Neural progenitor cell (in vitro differentiated cells): Measurements from ENCODE around the gene DPH3.

Experiments used
- EZH2 ChIP-seq: fragments of 200-600 bp; sonication (generic); IDR thresholded peaks from 2 replicates; pipeline ENCODE4 v1.6.1; 2017; ENCODE audit warnings: antibody characterized with exemption, mild to moderate bottlenecking, moderate library complexity
- EZH2phosphoT487 ChIP-seq: fragments of 200-600 bp; sonication (generic); IDR thresholded peaks from 2 replicates; pipeline ENCODE4 v1.6.1; 2017; ENCODE audit warnings: antibody characterized with exemption
- TF ChIP-seq, protein P1 (sequence below): fragments of 200-600 bp; sonication (generic); IDR thresholded peaks from 2 replicates; pipeline ENCODE4 v1.5.1; 2017; ENCODE audit warnings: antibody characterized with exemption, mild to moderate bottlenecking

DNA sequence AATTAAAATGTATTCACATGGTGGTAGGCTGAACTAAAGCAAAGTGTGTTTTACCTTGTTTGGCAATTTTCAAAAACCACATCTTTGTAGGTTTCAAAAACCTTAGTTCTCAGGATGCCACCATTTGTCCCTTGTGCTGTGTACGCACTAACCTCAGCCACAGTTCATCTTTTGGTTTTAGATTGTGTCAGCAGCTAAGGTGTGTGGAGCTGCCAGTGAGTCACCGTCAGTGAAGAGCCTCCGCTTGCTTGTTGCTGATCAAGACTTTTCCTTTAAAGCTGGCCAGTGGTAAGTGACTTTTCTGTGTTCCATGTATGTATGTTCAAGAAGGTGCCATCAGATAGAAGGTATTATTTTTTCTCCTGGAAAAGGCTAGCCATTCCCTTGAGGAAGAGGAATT is 21.4 kb upstream of the DPH3 start:
- TF ChIP-seq, protein P1, sequence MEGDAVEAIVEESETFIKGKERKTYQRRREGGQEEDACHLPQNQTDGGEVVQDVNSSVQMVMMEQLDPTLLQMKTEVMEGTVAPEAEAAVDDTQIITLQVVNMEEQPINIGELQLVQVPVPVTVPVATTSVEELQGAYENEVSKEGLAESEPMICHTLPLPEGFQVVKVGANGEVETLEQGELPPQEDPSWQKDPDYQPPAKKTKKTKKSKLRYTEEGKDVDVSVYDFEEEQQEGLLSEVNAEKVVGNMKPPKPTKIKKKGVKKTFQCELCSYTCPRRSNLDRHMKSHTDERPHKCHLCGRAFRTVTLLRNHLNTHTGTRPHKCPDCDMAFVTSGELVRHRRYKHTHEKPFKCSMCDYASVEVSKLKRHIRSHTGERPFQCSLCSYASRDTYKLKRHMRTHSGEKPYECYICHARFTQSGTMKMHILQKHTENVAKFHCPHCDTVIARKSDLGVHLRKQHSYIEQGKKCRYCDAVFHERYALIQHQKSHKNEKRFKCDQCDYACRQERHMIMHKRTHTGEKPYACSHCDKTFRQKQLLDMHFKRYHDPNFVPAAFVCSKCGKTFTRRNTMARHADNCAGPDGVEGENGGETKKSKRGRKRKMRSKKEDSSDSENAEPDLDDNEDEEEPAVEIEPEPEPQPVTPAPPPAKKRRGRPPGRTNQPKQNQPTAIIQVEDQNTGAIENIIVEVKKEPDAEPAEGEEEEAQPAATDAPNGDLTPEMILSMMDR: no peak
- no peak for TF ChIP-seq EZH2
- TF ChIP-seq EZH2phosphoT487: no peak
